WTC11 (cell line): ENCODE measurements around the gene PPTC7. TPM values are rescaled to one million over a fixed set of nuclear protein-coding genes. Genes with fewer than 3 reads are reported as not detected.

Experiments used
- ATAC-seq: fragments of 200-7000 bp; cut with Tn5 transposase; 2 replicates; pipeline ENCODE4 v1.10.0; 2021; ENCODE audit warnings: mild to moderate bottlenecking, moderate library complexity
- CTCF ChIA-PET: fragments of 300-600 bp; sonication (Branson Sonifier 250); formaldehyde crosslinking; loops from one replicate; lab custom pipeline; 2021; ENCODE audit warnings: antibody characterized with exemption; lab: Charles Lee
- POLR2A ChIA-PET: fragments of 350-600 bp; sonication (Branson Sonifier 250); formaldehyde crosslinking; loops from one replicate; lab custom pipeline; 2021; ENCODE audit warnings: antibody characterized with exemption; lab: Charles Lee
- DNase-seq: peaks from one replicate; pipeline ENCODE4 v3.0.0; 2021; ENCODE audit warnings: low spot score
- H3K27ac Mint-ChIP-seq: 2 replicates; pipeline ENCODE4 v1.8.0; 2021; ENCODE audit warnings: mixed read lengths
- H3K27me3 Mint-ChIP-seq: 2 replicates; pipeline ENCODE4 v1.8.0; 2021; ENCODE audit warnings: low read depth, mild to moderate bottlenecking, moderate library complexity, mixed read lengths
- H3K36me3 Mint-ChIP-seq: 2 replicates; pipeline ENCODE4 v1.8.0; 2021; ENCODE audit warnings: mixed read lengths
- H3K4me1 Mint-ChIP-seq: 2 replicates; pipeline ENCODE4 v1.8.0; 2022; ENCODE audit warnings: mixed read lengths
- H3K4me3 Mint-ChIP-seq: 2 replicates; pipeline ENCODE4 v1.8.0; 2021; ENCODE audit warnings: mild to moderate bottlenecking, moderate library complexity, mixed read lengths
- H3K9me3 Mint-ChIP-seq: 2 replicates; pipeline ENCODE4 v1.8.0; 2021; ENCODE audit warnings: mixed read lengths
- AR ChIP-seq: fragments of 250-450 bp; sonication (Bioruptor Pico); IDR thresholded peaks from 2 replicates; pipeline ENCODE4 v1.9.0; 2021; ENCODE audit warnings: mild to moderate bottlenecking
- CREM ChIP-seq: sonication (generic); formaldehyde crosslinking; IDR thresholded peaks from 2 replicates; pipeline ENCODE4 v1.8.1; 2022; ENCODE audit warnings: mild to moderate bottlenecking, missing genetic modification reagents, moderate library complexity
- E2F4 ChIP-seq: sonication (generic); formaldehyde crosslinking; IDR thresholded peaks from 2 replicates; pipeline ENCODE4 v1.8.1; 2022; ENCODE audit warnings: low read depth, mild to moderate bottlenecking, moderate library complexity, missing genetic modification reagents, borderline replicate concordance
- ESRRA ChIP-seq: sonication (generic); formaldehyde crosslinking; IDR thresholded peaks from 2 replicates; pipeline ENCODE4 v1.8.1; 2022; ENCODE audit warnings: mild to moderate bottlenecking, missing genetic modification reagents, borderline replicate concordance
- ETV6 ChIP-seq: sonication (generic); formaldehyde crosslinking; IDR thresholded peaks from 2 replicates; pipeline ENCODE4 v1.8.1; 2022; ENCODE audit warnings: mild to moderate bottlenecking, missing genetic modification reagents
- FOXK1 ChIP-seq: sonication (generic); formaldehyde crosslinking; IDR thresholded peaks from 2 replicates; pipeline ENCODE4 v1.8.0; 2022; ENCODE audit warnings: mild to moderate bottlenecking, moderate library complexity, missing genetic modification reagents
- GTF2I ChIP-seq: fragments of 250-450 bp; sonication (Bioruptor Pico); conservative IDR thresholded peaks from 2 replicates; pipeline ENCODE4 v1.4.0; 2021; ENCODE audit warnings: mild to moderate bottlenecking
- IRF2 ChIP-seq: sonication (generic); formaldehyde crosslinking; IDR thresholded peaks from 2 replicates; pipeline ENCODE4 v1.8.0; 2022; ENCODE audit warnings: low read depth, missing genetic modification reagents, borderline replicate concordance
- NR2C2 ChIP-seq: sonication (generic); formaldehyde crosslinking; IDR thresholded peaks from 2 replicates; pipeline ENCODE4 v1.8.0; 2022; ENCODE audit warnings: mild to moderate bottlenecking, missing genetic modification reagents
- PRRX2 ChIP-seq: fragments of 250-450 bp; sonication (Bioruptor Pico); IDR thresholded peaks from 2 replicates; pipeline ENCODE4 v1.8.0; 2021; ENCODE audit warnings: mild to moderate bottlenecking
- TP53 ChIP-seq: sonication (generic); formaldehyde crosslinking; IDR thresholded peaks from 2 replicates; pipeline ENCODE4 v1.8.1; 2023; ENCODE audit warnings: mild to moderate bottlenecking, missing genetic modification reagents
- ZNF425 ChIP-seq: fragments of 250-450 bp; sonication (Bioruptor Pico); conservative IDR thresholded peaks from 2 replicates; pipeline ENCODE4 v1.9.0; 2021; ENCODE audit warnings: mild to moderate bottlenecking
- ZNF671 ChIP-seq: fragments of 250-450 bp; sonication (Bioruptor Pico); IDR thresholded peaks from 2 replicates; pipeline ENCODE4 v1.8.0; 2021; ENCODE audit warnings: mild to moderate bottlenecking
- total RNA-seq: library from RNA; stranded (reverse); gene quantifications from 3 replicates; pipeline ENCODE4 v1.2.3, GENCODE V29; 2021
- TF ChIP-seq, protein P1 (sequence below): sonication (generic); formaldehyde crosslinking; IDR thresholded peaks from 2 replicates; pipeline ENCODE4 v1.8.1; 2023; ENCODE audit warnings: mild to moderate bottlenecking, missing genetic modification reagents, moderate library complexity
- TF ChIP-seq, protein P2 (sequence below): sonication (generic); formaldehyde crosslinking; IDR thresholded peaks from 2 replicates; pipeline ENCODE4 v1.8.1; 2023; ENCODE audit warnings: mild to moderate bottlenecking, missing genetic modification reagents
- TF ChIP-seq, protein P3 (sequence below): fragments of 250-450 bp; sonication (Bioruptor Pico); IDR thresholded peaks from 2 replicates; pipeline ENCODE4 v1.9.0; 2021; ENCODE audit warnings: mild to moderate bottlenecking, borderline replicate concordance
- TF ChIP-seq, protein P4 (sequence below): sonication (generic); formaldehyde crosslinking; IDR thresholded peaks from 2 replicates; pipeline ENCODE4 v1.8.0; 2023; ENCODE audit warnings: mild to moderate bottlenecking, missing genetic modification reagents
- TF ChIP-seq, protein P5 (sequence below): sonication (generic); formaldehyde crosslinking; IDR thresholded peaks from 2 replicates; pipeline ENCODE4 v1.8.0; 2022; ENCODE audit warnings: mild to moderate bottlenecking, missing genetic modification reagents

PPTC7 gene
- total RNA-seq, 1 experiment from 2014 or later: 15.6 TPM

DNA sequence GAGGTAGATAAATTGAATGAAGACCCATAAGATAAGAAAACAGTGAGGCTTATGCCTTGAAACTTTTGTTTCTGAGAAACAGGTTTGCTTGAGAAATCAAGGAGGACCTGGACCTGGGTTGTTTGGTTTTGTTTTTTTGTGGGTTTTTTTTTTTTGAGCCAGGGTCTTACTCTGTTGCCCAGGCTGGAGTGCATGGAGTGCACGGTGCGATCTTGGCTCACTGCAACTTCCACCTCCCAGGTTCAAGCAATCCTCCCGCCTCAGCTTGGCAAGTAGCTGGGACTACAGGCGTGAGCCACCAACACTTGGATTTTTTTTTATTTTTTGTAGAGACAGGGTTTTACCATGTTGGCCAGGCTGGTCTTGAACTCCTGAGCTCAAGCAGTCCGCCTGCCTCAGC is 9.0 kb upstream of the PPTC7 start:
- Mint-ChIP-seq H3K36me3 (no peaks in the 10 kb centered on the region), H3K27me3 (no peaks in the 10 kb centered on the region), H3K4me1 (peaks cover 14% of the 10 kb centered on the region), H3K27ac (no peak overlapping the region), H3K9me3 (no peaks in the 10 kb centered on the region), H3K4me3 (no peak overlapping the region)
- TF ChIP-seq GTF2I: no peak
- no peak for TF ChIP-seq NR2C2 (CRISPR knock-in tag)
- TF ChIP-seq PRRX2 (CRISPR knock-in tag): no peak
- TF ChIP-seq ESRRA: no peak
- TF ChIP-seq IRF2: no peak
- TF ChIP-seq ZNF671 (CRISPR knock-in tag): no peak
- TF ChIP-seq CREM (CRISPR knock-in tag): no peak
- TF ChIP-seq, protein P1, sequence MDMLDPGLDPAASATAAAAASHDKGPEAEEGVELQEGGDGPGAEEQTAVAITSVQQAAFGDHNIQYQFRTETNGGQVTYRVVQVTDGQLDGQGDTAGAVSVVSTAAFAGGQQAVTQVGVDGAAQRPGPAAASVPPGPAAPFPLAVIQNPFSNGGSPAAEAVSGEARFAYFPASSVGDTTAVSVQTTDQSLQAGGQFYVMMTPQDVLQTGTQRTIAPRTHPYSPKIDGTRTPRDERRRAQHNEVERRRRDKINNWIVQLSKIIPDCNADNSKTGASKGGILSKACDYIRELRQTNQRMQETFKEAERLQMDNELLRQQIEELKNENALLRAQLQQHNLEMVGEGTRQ (CRISPR knock-in tag): no peak
- no peak for TF ChIP-seq AR (CRISPR knock-in tag)
- TF ChIP-seq FOXK1 (CRISPR knock-in tag): no peak
- TF ChIP-seq, protein P2, sequence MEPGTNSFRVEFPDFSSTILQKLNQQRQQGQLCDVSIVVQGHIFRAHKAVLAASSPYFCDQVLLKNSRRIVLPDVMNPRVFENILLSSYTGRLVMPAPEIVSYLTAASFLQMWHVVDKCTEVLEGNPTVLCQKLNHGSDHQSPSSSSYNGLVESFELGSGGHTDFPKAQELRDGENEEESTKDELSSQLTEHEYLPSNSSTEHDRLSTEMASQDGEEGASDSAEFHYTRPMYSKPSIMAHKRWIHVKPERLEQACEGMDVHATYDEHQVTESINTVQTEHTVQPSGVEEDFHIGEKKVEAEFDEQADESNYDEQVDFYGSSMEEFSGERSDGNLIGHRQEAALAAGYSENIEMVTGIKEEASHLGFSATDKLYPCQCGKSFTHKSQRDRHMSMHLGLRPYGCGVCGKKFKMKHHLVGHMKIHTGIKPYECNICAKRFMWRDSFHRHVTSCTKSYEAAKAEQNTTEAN (CRISPR knock-in tag): no peak
- TF ChIP-seq ZNF425 (CRISPR knock-in tag): no peak
- TF ChIP-seq, protein P3, sequence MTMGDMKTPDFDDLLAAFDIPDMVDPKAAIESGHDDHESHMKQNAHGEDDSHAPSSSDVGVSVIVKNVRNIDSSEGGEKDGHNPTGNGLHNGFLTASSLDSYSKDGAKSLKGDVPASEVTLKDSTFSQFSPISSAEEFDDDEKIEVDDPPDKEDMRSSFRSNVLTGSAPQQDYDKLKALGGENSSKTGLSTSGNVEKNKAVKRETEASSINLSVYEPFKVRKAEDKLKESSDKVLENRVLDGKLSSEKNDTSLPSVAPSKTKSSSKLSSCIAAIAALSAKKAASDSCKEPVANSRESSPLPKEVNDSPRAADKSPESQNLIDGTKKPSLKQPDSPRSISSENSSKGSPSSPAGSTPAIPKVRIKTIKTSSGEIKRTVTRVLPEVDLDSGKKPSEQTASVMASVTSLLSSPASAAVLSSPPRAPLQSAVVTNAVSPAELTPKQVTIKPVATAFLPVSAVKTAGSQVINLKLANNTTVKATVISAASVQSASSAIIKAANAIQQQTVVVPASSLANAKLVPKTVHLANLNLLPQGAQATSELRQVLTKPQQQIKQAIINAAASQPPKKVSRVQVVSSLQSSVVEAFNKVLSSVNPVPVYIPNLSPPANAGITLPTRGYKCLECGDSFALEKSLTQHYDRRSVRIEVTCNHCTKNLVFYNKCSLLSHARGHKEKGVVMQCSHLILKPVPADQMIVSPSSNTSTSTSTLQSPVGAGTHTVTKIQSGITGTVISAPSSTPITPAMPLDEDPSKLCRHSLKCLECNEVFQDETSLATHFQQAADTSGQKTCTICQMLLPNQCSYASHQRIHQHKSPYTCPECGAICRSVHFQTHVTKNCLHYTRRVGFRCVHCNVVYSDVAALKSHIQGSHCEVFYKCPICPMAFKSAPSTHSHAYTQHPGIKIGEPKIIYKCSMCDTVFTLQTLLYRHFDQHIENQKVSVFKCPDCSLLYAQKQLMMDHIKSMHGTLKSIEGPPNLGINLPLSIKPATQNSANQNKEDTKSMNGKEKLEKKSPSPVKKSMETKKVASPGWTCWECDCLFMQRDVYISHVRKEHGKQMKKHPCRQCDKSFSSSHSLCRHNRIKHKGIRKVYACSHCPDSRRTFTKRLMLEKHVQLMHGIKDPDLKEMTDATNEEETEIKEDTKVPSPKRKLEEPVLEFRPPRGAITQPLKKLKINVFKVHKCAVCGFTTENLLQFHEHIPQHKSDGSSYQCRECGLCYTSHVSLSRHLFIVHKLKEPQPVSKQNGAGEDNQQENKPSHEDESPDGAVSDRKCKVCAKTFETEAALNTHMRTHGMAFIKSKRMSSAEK (CRISPR knock-in tag): no peak
- no peak for TF ChIP-seq ETV6 (CRISPR knock-in tag)
- no peak for TF ChIP-seq TP53 (CRISPR knock-in tag)
- TF ChIP-seq, protein P4, sequence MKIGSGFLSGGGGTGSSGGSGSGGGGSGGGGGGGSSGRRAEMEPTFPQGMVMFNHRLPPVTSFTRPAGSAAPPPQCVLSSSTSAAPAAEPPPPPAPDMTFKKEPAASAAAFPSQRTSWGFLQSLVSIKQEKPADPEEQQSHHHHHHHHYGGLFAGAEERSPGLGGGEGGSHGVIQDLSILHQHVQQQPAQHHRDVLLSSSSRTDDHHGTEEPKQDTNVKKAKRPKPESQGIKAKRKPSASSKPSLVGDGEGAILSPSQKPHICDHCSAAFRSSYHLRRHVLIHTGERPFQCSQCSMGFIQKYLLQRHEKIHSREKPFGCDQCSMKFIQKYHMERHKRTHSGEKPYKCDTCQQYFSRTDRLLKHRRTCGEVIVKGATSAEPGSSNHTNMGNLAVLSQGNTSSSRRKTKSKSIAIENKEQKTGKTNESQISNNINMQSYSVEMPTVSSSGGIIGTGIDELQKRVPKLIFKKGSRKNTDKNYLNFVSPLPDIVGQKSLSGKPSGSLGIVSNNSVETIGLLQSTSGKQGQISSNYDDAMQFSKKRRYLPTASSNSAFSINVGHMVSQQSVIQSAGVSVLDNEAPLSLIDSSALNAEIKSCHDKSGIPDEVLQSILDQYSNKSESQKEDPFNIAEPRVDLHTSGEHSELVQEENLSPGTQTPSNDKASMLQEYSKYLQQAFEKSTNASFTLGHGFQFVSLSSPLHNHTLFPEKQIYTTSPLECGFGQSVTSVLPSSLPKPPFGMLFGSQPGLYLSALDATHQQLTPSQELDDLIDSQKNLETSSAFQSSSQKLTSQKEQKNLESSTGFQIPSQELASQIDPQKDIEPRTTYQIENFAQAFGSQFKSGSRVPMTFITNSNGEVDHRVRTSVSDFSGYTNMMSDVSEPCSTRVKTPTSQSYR (CRISPR knock-in tag): no peak
- TF ChIP-seq, protein P5, sequence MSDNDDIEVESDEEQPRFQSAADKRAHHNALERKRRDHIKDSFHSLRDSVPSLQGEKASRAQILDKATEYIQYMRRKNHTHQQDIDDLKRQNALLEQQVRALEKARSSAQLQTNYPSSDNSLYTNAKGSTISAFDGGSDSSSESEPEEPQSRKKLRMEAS: no peak
- TF ChIP-seq E2F4 (CRISPR knock-in tag): no peak
- DNase-seq: no peak
- POLR2A ChIA-PET: interaction anchor here (0.7 kb wide), 1 partner anchor 399 kb away, joined by 3 read pairs; no protein-coding TSS in a partner anchor
- no peak for ATAC-seq
- CTCF ChIA-PET: interaction anchor here (0.9 to 1.2 kb wide), 2 partner anchors 9 to 142 kb away, joined by 3 read pairs; partner anchors contain the start of gene ARPC3
